ENCODE results near the gene SEMA6A. TPM values are rescaled to one million over a fixed set of nuclear protein-coding genes. Genes with fewer than 3 reads are reported as not detected.

SEMA6A gene
- polyA plus RNA-seq, 1 donor (not counting 4 experiments of a cell fraction or from before 2014, with no cell fraction given): 0.68 TPM

DNA sequence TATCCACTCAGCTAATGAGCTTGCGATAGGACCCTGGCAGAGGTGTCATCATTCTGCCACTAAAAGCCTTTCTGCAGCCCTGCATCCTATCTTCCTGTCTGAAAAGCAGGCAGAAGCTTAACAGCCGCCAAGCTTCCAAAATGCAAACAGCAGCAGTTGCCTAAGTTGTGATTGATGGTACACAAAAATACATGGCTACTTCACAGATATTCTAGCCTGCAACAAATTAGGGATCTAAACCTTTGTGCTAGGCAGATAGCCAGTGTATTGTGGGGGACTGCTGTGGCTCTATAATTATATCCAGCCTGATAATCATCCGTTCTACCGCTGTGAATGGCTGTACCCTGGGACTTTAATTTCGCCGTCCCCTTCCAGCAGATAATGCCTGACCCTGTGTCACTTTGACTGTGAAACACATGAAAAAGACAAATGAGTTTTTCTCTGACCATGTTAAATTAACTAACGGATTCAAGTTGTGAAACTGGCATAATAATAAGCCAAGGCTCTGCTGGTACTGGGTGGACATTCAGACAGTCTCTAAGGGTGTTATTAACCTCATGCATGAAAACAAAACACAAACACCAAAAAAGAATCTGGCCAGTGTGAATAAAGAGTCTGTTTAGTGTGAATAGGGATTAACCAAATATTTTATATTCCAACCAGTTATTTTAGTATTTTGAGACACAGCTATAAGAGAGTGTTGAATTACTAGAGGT is 45.9 kb downstream of the SEMA6A start:
- no peak overlapping the region for H3K9ac ChIP-seq (ENCODE audit: control insufficient read depth, extremely low read depth, insufficient read depth, low read length)
- no peak overlapping the region for H2AFZ ChIP-seq (ENCODE audit: control insufficient read depth, low read length)
- no peaks in the 10 kb centered on the region for H3K36me3 ChIP-seq (ENCODE audit: control insufficient read depth in 2 of 2, extremely low read depth in 1 of 2, insufficient read depth in 2 of 2, low read length in 2 of 2)
- H3K27ac ChIP-seq (ENCODE audit: control insufficient read depth, insufficient read depth, low read length): no peak overlapping the region
- no peaks in the 10 kb centered on the region for H3K4me1 ChIP-seq (ENCODE audit: control insufficient read depth, extremely low read depth, insufficient read depth, low read length)
- no peaks in the 10 kb centered on the region for H3K9me3 ChIP-seq (ENCODE audit: control insufficient read depth, low read depth, low read length)
- H3K4me3 ChIP-seq (ENCODE audit: control insufficient read depth in 2 of 3, extremely low read depth in 1 of 3, insufficient read depth in 2 of 3, low read depth in 1 of 3, low read length in 3 of 3): no peak overlapping the region
- H3K9me1 ChIP-seq (ENCODE audit: control insufficient read depth, extremely low read depth, insufficient read depth, low read length): no peaks in the 10 kb centered on the region
- no peak overlapping the region for H3K4me2 ChIP-seq (ENCODE audit: control insufficient read depth, extremely low read depth, insufficient read depth, low read depth, low read length)
- H4K20me1 ChIP-seq (ENCODE audit: control insufficient read depth, extremely low read depth, insufficient read depth, low read length): no peaks in the 10 kb centered on the region
- H3K79me2 ChIP-seq (ENCODE audit: control insufficient read depth, insufficient read depth, low read length): no peaks in the 10 kb centered on the region
- TF ChIP-seq, protein P1, sequence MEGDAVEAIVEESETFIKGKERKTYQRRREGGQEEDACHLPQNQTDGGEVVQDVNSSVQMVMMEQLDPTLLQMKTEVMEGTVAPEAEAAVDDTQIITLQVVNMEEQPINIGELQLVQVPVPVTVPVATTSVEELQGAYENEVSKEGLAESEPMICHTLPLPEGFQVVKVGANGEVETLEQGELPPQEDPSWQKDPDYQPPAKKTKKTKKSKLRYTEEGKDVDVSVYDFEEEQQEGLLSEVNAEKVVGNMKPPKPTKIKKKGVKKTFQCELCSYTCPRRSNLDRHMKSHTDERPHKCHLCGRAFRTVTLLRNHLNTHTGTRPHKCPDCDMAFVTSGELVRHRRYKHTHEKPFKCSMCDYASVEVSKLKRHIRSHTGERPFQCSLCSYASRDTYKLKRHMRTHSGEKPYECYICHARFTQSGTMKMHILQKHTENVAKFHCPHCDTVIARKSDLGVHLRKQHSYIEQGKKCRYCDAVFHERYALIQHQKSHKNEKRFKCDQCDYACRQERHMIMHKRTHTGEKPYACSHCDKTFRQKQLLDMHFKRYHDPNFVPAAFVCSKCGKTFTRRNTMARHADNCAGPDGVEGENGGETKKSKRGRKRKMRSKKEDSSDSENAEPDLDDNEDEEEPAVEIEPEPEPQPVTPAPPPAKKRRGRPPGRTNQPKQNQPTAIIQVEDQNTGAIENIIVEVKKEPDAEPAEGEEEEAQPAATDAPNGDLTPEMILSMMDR (optimal IDR thresholded peaks at IDR 0.05 in 1 of 3, IDR thresholded peaks at IDR 0.05 in 1 of 3, conservative IDR thresholded peaks at IDR 0.05 in 1 of 3; ENCODE audit: extremely low read depth in 1 of 3, insufficient read depth in 2 of 3, low read length in 3 of 3): no peak
- no peak for TF ChIP-seq EZH2 (IDR thresholded peaks at IDR 0.05; ENCODE audit: low read length)
- no peaks in the 10 kb centered on the region for H3K27me3 ChIP-seq (ENCODE audit: control insufficient read depth, extremely low read depth, insufficient read depth, low read length)
- DNase-seq (ENCODE audit: low read depth, low spot score) (no peak), FAIRE-seq (no peak)
- dilution Hi-C loops (cut with MboI; ENCODE audit: extremely low pct_ligation_motif_present, low sequenced_read_pairs): no loop called here

DNA sequence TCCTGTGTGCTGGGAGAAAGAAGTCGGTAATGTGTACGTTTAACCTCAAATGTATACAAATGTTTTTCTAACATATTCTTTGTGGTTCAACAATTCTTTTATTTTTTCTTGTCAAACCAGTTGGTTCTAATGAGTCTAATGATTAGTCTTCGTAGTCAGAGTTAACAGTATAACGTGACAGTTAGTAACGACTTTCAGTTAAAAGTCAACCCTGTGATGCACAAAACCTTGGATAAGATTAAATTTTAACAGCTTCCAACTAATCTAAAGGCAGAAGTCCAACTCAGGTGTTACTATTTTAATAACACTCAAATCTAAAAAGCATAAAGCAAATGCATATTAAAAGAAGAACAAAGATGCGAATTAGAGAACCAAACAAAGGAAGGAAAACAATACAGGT is 47.0 kb downstream of the SEMA6A start:
- H3K4me2 ChIP-seq (ENCODE audit: control insufficient read depth, extremely low read depth, insufficient read depth, low read depth, low read length): no peak overlapping the region
- no peak overlapping the region for H2AFZ ChIP-seq (ENCODE audit: control insufficient read depth, low read length)
- no peaks in the 10 kb centered on the region for H3K79me2 ChIP-seq (ENCODE audit: control insufficient read depth, insufficient read depth, low read length)
- no peaks in the 10 kb centered on the region for H3K9me1 ChIP-seq (ENCODE audit: control insufficient read depth, extremely low read depth, insufficient read depth, low read length)
- H3K4me1 ChIP-seq (ENCODE audit: control insufficient read depth, extremely low read depth, insufficient read depth, low read length): no peaks in the 10 kb centered on the region
- H3K36me3 ChIP-seq (ENCODE audit: control insufficient read depth in 2 of 2, extremely low read depth in 1 of 2, insufficient read depth in 2 of 2, low read length in 2 of 2): no peaks in the 10 kb centered on the region
- DNase-seq (ENCODE audit: low read depth, low spot score) (no peak), FAIRE-seq (no peak)
- no peak overlapping the region for H3K9ac ChIP-seq (ENCODE audit: control insufficient read depth, extremely low read depth, insufficient read depth, low read length)
- no peak overlapping the region for H3K4me3 ChIP-seq (ENCODE audit: control insufficient read depth in 2 of 3, extremely low read depth in 1 of 3, insufficient read depth in 2 of 3, low read depth in 1 of 3, low read length in 3 of 3)
- no peak for TF ChIP-seq EZH2 (IDR thresholded peaks at IDR 0.05; ENCODE audit: low read length)
- TF ChIP-seq, protein P1 (optimal IDR thresholded peaks at IDR 0.05 in 1 of 3, IDR thresholded peaks at IDR 0.05 in 1 of 3, conservative IDR thresholded peaks at IDR 0.05 in 1 of 3; ENCODE audit: extremely low read depth in 1 of 3, insufficient read depth in 2 of 3, low read length in 3 of 3): no peak
- H3K27me3 ChIP-seq (ENCODE audit: control insufficient read depth, extremely low read depth, insufficient read depth, low read length): no peaks in the 10 kb centered on the region
- dilution Hi-C loops (cut with MboI; ENCODE audit: extremely low pct_ligation_motif_present, low sequenced_read_pairs): no loop called here
- H3K27ac ChIP-seq (ENCODE audit: control insufficient read depth, insufficient read depth, low read length): no peak overlapping the region
- no peaks in the 10 kb centered on the region for H4K20me1 ChIP-seq (ENCODE audit: control insufficient read depth, extremely low read depth, insufficient read depth, low read length)
- no peaks in the 10 kb centered on the region for H3K9me3 ChIP-seq (ENCODE audit: control insufficient read depth, low read depth, low read length)
